ENCODE measurements around the gene RELCH.
A peak's percentile ranks its signal among the peaks of the same experiment; 100 is the strongest.

The RELCH gene

DNA sequence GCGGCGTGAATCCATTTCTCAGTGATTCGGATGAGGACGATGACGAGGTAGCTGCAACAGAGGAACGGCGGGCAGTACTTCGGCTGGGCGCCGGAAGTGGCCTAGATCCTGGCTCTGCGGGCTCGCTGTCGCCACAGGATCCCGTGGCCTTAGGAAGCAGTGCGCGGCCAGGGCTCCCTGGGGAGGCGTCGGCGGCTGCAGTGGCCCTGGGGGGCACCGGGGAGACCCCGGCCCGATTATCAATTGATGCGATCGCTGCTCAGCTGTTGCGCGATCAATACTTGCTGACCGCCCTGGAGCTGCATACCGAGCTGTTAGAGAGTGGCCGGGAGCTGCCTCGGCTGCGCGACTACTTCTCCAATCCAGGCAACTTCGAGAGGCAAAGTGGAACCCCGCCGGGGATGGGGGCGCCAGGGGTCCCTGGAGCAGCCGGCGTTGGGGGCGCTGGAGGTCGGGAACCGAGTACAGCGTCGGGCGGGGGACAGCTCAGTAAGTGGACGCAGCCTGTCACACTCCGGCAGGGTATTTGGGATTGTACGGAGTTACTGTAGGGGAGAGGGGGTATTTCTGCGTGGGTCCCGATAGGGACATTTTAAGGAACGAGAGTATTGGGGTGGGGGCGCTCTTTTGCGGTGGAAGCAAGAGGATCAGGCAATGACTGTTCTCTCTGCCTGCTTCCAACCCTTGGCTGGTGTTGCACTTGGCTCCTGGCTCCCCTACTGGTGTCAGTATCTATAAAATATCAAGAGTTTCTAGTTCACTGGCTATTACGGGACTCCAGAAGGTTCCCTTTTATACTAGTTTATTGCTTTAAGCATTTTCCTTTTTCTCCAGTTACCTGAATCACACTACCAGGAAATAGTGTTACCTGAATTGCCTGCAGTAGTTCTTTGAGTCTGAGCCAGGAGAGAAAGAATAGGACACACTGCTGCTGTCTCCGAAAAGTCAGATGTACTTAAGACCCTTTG is 772 bp downstream of the RELCH start:
- DNase-seq: peak; percentile 67

DNA sequence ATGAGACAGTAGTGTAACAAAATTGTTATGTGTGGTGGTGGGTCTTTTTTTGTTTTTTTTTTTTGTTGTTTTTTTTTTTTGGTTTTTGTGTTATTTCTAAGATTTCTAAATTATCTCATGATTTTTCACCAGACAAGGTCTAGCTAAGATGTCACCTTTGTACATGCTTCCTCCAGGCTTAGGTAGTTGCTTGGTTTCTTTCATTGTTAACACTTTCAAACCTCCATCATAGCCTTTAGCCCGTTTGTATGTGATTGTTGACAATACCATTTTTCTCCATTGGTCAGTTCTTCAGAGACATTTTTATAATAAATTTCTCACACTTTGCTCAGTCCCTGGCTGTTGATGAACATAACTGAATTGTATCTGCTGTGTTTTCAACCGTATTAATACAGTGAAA is 2.2 kb downstream of the RELCH start:
- no peak for DNase-seq

DNA sequence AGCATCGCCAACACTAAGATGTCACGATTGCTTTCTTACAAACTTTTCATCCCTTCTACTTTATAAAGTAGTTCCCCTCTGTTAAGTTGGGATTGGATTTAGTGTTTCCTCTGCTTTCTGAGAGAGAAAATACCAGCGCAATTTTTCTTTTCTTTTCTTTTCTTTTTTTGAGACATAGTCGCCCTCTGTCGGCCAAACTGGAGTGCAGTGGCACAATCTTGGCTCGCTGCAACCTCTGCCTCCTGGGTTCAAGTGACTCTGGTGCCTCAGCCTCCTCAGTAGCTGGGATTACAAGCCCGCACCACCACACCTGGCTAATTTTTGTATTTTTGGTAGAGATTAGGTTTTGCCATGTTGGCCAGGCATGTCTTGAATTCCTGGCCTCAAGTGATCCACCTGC is 9.0 kb downstream of the RELCH start:
- DNase-seq: no peak

DNA sequence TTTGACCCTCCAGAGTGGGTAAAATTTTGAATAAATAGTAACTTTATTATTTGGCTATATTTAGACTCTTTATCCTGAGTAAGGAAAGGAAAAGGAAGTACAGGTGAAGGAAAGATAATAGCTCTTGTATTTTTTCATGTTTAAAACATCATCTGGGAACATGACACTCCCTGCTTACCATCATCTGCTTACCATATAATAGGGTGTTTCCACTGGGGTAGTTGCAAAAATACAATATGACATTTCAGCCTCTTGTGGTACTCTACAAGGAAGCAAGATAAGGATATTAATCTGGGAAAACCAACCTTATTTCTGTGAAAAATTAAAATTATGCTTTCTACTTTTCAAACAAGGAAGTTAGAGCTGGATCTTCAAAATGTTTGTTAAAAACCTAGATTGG is 9.9 kb downstream of the RELCH start:
- no peak for DNase-seq

DNA sequence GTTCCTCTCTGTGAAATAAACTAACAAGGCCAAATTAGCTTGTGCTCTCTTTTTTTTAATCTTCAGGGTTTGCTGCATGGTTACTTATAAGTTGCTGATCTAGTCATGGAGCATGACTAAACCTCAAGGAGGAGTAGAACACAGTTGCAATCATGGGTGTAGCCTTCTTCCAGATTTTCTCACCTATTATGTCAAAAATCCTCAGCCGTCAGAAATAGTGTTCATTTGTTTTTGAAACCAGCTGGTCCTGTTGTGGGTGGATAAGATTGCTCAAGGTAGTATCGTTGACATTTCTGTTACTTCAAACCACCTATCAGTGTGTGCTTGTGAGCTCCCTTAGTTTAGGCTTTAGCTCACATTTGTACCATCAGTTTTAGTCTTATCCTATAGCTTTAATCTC is 11.2 kb downstream of the RELCH start:
- no peak for DNase-seq

DNA sequence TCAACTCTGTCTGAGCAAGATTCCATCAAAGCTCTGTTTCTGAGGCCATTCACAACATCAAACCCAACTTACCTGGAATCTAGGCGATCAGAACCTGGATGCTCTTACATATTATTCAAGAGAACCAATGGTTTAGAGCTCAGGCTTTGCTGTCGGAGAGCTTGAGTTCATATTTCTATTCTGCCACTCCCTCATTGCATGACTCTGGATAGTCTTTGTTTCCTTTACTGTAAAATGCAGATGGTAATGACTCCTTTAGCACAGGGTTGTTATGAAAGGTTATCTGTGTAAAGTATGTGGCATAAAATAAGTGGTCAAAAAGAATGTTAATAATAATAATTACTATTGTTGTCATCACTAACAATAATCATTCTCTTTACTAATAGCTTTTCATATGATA is 12.6 kb downstream of the RELCH start:
- DNase-seq: no peak

DNA sequence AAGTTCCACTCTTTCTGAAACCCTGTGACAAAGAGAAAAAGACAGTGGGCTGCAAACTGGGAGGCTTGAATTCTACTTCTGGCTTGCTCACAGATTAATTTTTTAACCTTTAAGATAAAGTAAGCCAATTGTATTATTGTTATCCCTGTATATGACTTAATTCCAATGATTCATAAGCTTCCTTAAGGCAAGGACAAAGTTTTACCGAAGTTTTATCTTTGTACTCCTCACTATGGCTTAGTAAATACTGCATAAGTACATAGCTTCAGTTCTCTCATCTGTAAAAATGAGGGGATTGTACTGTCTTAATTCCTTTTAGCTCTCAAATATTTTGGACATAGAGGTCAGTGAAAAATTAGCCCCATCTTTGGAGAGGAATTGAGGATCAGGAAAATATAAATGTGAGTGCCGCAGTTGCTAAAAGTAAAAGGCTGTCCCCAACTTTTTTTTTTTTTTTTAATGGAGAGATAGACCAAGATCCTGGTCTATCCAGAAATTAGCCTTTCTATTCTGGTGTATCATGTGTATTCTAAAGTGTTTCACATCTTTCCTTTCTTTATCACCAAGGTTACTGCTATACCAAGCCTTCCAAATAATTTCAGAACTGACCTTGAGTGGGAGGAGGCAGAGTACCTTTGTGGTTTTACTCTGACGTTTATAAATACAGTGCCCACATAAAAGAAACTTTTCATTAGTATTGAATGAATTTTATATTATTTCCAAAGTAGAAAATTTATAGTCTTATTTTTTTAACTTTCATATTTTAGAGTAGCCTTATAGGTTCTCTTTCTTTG is 13.3 kb downstream of the RELCH start:
- no peak for DNase-seq

DNA sequence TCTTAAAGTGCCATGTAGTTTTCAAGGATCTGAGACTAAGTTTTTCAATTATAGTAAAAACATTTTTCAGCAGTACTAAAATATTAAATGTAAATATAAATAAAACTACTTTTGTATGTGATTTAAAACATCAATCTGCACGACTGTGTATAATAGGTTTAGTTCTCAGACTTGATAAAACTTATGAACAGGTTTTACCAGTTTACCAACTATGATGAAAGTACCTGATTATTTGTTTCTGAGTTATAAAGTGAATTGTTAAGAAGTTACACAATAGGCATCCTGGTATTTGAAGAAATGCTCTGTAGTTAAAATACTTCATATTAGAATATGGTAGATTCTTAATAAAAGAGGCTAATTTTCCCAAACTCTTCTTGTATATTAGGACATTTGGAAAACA is 14.8 kb downstream of the RELCH start:
- no peak for DNase-seq

DNA sequence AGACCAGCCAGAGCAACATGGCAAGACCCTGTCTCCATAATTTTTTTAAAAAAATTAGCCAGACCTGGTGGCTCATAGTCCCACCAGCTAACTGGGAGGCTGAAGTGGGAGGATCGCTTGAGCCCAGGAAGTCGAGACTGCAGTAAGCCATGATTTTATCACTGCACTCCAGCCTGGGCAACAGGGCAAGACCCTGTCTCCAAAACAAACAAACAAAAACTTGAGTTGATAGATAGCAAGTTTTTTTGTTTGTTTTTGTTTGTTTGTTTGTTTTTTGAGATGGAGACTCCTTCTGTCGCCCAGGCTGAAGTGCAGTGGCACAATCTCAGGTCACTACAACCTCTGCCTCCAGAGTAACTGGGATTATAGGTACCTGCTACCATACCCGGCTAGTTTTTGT is 18.8 kb downstream of the RELCH start:
- no peak for DNase-seq

DNA sequence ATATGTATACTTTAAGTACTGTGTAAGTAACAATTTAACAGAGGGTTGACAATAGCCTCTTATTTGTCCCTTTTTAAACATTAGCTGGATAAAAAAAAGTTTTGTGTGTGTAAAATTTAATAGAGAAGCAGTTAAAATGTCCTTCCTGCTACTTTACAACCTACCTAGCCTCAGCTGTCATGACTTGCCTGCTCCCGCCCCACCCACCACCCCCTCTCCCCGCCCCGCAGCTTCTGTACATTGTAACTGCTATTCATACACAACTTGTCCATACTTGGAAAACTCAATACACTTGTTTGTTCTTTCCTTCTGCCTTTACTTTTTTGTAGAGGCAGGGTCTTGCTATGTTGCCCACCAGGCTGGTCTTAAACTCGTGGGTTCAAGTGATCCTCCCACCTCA is 19.5 kb downstream of the RELCH start:
- DNase-seq: no peak

DNA sequence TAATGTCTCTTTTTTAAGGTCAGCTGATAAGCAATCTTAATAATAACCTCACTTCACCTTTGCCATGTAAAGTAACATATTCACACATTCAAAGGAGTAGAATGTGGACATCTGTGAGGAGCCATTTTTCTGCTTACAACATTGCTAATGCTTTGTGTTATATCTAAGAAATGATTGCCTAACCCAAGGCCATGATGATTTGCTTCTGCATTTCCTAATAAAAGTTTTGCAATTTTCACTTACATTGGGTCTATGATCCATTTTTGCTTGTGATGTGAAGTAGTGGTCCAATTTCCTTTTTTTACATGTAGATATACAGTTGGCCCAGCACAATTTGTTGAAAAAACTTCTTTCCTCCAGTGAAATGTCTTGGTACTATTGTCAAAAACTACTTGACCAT is 22.0 kb downstream of the RELCH start:
- DNase-seq: no peak

DNA sequence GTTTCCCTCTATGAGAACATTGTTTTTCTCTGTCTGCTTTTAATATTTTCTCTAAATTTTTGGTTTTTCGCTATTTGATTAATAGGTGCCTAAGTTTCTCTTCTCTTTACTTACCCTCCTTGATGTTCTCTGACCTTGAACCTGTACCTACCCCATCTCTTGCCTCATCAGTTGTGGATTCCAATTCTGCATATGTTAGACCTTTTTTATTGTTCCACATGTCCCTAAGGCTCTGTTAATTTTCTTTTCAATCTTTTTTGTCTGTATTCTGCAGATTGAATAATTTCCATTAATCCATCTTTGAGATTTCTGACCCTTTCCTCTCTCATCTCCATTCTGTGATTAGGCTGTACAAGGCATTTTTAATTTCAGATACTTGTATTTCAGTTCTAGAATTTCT is 23.1 kb downstream of the RELCH start:
- DNase-seq: no peak

DNA sequence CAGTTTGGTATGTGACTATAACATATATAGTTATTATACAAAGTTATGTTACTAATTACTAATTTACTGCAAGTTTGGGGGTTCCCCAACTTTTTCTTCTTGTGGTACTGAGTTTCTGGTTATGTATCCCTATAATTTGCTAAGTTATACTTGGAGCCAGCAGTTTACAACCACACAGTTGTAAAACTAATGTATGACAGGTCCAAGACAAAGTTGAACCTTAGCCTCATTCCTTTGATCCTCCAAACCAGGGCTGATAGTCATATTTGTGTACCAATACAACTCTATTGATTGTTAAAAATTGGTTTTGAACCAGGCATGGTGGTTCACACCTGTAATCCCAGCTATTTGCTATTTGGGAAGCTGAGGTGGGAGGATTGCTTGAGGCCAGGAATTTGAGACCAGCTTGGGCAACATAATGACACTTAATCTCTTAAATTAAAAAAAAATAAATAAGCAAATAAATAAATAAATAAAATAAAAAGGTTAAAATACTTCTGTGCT is 24.3 kb downstream of the RELCH start:
- no peak for DNase-seq

DNA sequence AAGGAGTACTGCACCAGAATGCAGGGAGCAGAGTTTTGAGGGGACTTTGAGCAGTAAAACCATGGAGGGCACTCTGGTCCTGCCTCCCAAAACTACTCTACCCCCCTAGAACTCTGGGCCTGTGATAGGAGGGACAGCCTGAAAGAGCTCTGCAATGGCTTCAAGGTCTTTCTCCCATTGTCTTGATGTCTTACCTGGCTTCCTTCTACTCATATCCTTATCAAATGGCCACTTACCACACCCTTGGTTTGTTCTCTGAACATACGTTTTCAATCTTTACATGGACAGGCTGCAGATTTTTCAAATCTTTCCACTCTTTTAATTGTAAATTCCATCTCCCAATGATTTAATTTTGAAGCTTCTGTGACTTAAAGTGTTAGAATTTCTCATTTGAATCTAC is 27.7 kb downstream of the RELCH start:
- DNase-seq: no peak

DNA sequence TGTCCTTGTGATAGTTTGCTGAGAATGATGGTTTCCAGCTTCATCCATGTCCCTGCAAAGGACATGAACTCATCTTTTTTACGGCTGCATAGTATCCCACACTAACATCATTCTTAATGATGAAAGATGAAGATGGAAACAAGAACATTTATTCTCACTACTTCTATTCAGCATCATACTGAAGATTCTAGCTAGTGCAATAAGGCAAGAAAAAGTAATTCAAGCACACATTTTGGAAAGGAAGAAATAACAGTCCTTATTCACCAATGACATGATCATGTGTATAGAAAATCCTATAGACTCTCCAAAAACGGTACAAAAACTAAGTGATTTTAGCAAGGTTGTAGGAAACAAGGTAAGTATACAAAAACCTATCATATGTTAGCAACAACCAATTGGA is 37.2 kb downstream of the RELCH start:
- DNase-seq: no peak

DNA sequence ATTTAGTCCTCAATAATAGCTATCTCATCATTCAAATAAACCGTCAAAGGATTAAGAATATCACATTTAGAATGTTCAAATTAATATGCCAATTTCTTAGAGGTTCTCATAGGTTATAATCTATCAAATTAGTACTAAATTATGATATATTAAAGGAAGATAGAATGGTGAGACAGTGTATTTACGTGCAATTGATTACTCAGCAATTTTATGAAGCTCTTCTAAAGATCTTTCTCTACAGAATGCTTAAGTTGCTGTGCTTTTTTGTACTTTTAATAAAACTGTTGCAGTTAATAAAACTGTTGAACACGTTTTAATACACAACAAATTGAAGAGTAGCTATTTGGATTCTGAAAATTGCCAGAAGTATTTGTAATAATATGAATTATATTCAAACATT is 39.0 kb downstream of the RELCH start:
- no peak for DNase-seq

DNA sequence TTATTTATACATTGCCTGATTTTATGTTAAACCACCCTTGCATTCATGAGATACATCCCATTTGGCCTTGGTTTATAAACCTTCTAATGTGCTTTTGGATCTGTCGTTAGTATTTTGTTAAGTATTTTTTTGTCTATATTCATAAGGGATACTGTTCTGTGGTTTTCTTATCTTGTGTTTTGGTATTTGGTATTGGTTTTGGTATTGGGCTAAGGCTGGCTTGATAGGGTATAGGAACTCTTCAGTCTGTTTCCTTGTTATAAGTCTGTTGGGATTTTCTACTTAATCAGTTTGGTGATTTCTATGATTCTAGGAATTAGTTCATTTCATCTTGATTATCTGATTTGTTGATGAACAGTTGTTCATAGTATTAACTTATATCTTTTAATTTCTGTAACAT is 49.2 kb downstream of the RELCH start:
- no peak for DNase-seq

DNA sequence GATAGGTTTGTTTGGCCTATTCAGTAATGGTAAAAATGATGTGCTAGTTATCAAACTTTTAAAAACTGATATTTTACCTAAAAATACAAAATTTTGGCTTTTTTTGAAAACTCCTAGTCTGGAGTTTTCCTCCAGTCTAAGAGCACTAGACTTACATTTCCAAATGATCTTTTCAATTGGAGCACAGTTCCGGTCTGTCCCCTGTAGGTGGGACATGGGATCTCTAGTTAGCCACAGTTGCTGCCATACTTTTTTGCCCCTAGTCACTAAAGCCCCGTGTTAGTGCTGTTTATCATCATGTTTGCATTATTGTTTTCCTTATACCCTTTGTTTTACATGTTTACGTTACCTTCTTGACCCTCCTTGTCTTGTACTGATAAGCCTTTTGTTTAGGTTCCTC is 52.4 kb downstream of the RELCH start:
- DNase-seq: no peak

DNA sequence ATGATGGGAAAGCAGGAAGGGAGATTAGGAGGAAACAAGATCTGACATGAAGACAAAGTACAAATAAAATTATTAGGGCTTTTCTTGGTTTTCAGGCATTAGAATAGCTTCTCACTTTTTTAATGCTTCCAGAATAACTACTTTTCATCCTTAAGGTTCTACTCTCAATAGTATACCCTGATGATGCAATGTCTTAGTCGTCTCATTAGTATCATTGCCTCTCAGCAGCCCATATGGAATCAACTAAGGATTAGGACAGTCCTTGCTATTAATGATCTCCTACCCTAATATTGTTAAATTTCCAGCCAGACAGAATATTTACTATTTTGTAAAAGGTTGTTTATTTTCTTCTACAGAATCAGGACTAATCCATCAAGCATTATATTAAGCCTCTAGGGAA is 55.9 kb downstream of the RELCH start:
- no peak for DNase-seq

DNA sequence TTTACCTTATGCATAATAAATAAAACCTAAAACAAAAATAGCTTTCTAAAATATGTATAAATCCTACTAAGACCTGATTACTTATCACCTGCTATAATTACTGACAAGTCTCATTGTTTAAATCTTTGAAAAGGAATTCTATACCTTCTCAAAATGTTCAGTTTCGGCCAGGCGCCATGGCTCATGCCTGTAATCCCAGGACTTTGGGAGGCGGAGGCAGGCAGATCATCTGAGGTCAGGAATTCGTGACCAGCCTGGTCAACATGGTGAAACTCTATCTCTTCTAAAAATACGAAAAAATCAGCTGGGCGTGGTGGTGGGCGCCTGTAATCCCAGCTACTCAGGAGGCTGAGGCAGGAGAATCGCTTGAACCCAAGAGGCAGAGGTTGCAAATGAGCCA is 58.1 kb downstream of the RELCH start:
- DNase-seq: no peak

DNA sequence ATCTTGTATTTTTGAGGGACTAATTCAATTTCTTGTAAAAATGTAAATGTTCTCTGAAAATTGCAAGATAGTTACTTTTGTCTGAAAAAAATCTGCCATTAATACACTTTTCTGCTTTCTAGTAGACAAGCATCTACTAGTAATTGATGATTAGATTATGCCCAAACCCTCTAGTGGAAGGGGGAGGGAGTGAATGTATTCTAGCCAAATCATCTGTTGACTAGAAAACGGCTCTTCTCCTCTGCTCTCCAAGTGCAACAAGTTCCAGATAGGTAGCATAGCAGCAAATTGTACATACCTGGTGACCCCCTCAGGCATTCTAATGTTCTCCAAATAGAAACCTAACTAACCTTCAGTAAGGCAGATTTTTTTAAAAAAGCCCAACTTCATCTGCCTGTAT is 58.6 kb downstream of the RELCH start:
- DNase-seq: no peak

DNA sequence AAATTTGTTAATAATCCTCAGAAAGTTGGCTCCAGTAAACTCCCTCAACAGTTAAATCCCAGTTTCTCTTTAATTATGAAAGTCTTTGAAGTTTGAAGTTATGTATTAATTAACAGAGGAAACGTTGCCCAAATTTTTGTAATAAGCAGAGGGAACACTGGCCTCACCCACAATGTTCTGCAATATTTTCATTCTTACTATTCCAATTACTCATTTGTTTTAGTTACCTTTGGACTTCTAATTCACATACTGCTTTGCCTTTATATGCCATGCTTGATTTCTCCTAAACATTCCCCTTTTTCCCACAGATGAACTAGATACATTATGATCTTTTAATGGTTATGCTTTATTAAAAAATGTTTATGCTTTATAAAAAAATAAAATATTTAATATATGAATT is 61.3 kb downstream of the RELCH start:
- DNase-seq: no peak

DNA sequence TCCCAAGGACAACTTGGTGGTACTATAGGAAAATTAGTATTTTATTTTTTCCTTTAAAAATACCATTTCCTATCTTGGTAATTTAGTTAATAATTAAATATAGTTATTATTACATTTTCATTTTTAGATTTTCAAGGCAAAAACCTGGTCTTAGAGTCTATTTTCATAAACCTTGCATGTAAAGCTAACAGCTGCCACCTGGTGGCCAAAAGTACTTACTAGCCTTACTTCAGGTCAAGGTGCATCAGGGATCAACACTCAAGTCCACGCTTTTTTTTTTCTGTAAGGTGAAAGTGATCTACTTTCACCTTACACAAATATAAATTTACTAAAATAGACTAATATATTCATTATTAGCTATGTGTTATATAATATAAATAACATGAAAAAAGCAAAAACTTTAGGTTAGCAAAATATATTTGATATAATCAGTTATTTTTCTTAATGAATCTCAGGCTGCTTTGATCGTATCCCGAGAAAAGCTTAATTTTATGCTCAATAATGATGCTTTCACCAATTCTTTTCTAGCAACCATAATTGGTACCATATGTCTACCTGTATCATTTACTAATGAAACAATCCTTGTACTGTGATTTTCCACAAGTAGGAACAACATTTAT is 62.5 kb downstream of the RELCH start:
- DNase-seq: peak; percentile 85

DNA sequence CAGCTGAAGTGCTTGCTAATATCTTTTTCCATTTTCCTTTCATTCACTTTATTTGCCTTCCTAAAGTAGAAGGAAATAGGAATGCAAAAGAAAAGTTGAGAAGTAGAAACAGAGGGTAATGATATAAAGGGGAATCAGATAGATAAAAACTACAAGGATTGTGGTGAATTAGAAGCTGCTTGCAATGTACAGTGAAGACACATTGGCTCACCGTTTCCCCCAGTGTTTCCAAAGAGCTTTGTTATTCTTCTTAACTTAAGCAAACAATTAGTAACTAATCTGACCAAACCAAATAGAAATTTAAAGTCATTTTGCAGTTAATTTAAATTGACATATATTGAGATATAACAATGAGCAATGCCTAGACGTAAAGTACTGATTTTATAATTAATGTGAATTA is 63.4 kb downstream of the RELCH start:
- DNase-seq: no peak

All from activated effector memory CD4-positive, alpha-beta T cell treated with anti-CD3 and anti-CD28 coated beads, Interleukin-2, amount 50 U/mL, for 16 hours (primary cell).